H1 (cell line): ENCODE measurements around the gene TPM1. TPM values are rescaled to one million over a fixed set of nuclear protein-coding genes. Genes with fewer than 3 reads are reported as not detected.

Experiments
- POLR2A ChIP-seq, 2 experiments: IDR thresholded peaks; 1 replicate in 1 of 2; 2 replicates in 1 of 2; pipeline ENCODE4 v1.6.1; 2011; ENCODE audit warnings: low read depth in 2 of 2, low read length in 2 of 2, mild to moderate bottlenecking in 2 of 2; ENCODE audit errors: control extremely low read depth in 1 of 2
- RAD21 ChIP-seq, 2 experiments: IDR thresholded peaks in 1 of 2; conservative IDR thresholded peaks in 1 of 2; 2 replicates each; pipeline ENCODE4 v1.6.1; 2011; ENCODE audit warnings: low read depth in 2 of 2, low read length in 2 of 2, improper control_type of control experiment in 1 of 2, inconsistent platforms in 1 of 2, mild to moderate bottlenecking in 1 of 2, moderate library complexity in 1 of 2
- SIN3A ChIP-seq, 2 experiments: IDR thresholded peaks in 1 of 2; conservative IDR thresholded peaks in 1 of 2; 2 replicates each; pipeline ENCODE4 v1.6.1; 2011 to 2012; ENCODE audit warnings: low read length in 2 of 2, improper control_type of control experiment in 1 of 2, low read depth in 1 of 2, mild to moderate bottlenecking in 1 of 2
- polyA plus RNA-seq, 7 experiments: library from polyadenylated mRNA; depleted of rRNA in 3 of 7; stranded (reverse) in 5 of 7; unstranded in 2 of 7; fragments of >200 nt in 5 of 7; fragments of 200-250 nt in 2 of 7; gene quantifications; 1 replicate in 5 of 7; 2 replicates in 1 of 7; 4 replicates in 1 of 7; pipeline versions ENCODE4 v1.2.1 to v1.2.3, GENCODE V29; 2011 to 2013; ENCODE audit warnings: missing spikeins in 2 of 7, mixed read lengths in 2 of 7
- total RNA-seq: library from RNA; stranded (reverse); fragmentation: NEBNext Ultra II Directional; extraction: Animal tissue kit (Norgen Biotek cat#: 25700); gene quantifications from 2 replicates; pipeline ENCODE4 v1.2.1, GENCODE V29; 2021

Gene TPM1
- total and polyA plus RNA-seq, 2 of the 8 experiments (the other 6 are each of a cell fraction or from before 2014, with no cell fraction given), result 258 to 579 TPM

DNA sequence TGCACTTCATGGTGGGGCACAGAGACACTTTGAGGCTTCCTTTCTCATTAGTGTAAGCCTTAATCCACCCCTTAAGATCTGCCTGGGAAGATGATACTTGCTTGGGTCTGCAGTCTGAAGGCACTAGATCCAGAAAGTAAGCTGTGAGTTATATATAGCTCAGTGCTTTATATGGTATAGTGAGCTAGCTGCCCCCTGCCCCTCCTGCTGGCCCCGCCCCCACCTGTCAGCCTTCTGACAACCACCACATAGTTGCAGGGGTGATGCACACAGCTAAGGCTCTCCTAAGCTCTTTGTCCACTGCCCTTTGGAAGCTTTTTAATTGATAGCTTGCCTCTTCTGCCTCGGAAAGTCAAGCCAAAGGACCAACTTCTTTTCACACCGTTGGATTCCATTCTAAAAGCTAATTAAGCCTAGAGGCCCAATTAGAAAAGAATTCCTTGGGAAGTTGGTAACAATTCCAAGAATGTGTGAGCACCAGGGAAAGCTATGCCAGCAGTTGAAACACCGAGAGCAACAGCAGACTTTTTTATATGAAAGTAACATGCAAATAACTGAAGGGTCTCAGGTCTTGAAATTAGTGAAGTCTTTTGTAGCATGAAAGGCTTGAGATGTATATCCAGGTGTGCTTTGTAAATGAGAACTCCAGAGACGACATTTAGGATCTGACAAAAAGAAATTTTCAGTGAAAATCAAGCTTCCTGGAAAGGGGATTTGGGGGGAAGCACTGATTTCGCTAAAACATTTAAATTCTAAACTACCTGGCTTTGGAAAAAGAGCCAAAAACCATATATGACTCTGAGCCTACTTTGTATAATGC, 2.3 kb downstream of the TPM1 start (continued):
- peak; percentile 55 to 90; a peak in 2 of 4 replicates for TF ChIP-seq SIN3A (conservative IDR thresholded peaks at IDR 0.05 in 1 of 2, IDR thresholded peaks at IDR 0.05 in 1 of 2; ENCODE audit: low read depth in 1 of 2, low read length in 2 of 2)
- no peak for TF ChIP-seq RAD21 (IDR thresholded peaks at IDR 0.05 in 1 of 2, conservative IDR thresholded peaks at IDR 0.05 in 1 of 2; ENCODE audit: low read depth in 2 of 2, low read length in 2 of 2)
- peak in 1 of 2 experiments; percentile 61; a peak in 2 of 3 replicates for TF ChIP-seq POLR2A (IDR thresholded peaks at IDR 0.05; ENCODE audit: control extremely low read depth in 1 of 2, low read depth in 2 of 2, low read length in 2 of 2)
